HepG2 (cell line): ENCODE results near the gene CHPF. TPM values are rescaled to one million over a fixed set of nuclear protein-coding genes. Genes with fewer than 3 reads are reported as not detected.

ENCODE experiments used
- DMAP1 ChIP-seq: IDR thresholded peaks from 2 replicates; pipeline ENCODE4 v1.6.1; 2016
- DRAP1 ChIP-seq: IDR thresholded peaks from 2 replicates; pipeline ENCODE4 v1.6.1; 2016; ENCODE audit warnings: missing genetic modification reagents, missing compliant biosample characterization
- HMGA1 ChIP-seq: sonication (generic); formaldehyde crosslinking; conservative IDR thresholded peaks from 2 replicates; pipeline ENCODE4 v1.4.0; 2020; ENCODE audit warnings: missing genetic modification reagents
- HNRNPL ChIP-seq: fragments of 200-400 bp; formaldehyde crosslinking; IDR thresholded peaks from 2 replicates; pipeline ENCODE4 v1.6.1; 2017; ENCODE audit warnings: mild to moderate bottlenecking, low read depth, low read length
- HOXA7 ChIP-seq: sonication (generic); formaldehyde crosslinking; IDR thresholded peaks from 2 replicates; pipeline ENCODE4 v1.8.1; 2022; ENCODE audit warnings: mild to moderate bottlenecking, missing genetic modification reagents, moderate library complexity
- KDM3A ChIP-seq: IDR thresholded peaks from 2 replicates; pipeline ENCODE4 v1.6.1; 2018; ENCODE audit warnings: low read depth, missing compliant biosample characterization
- KLF11 ChIP-seq: IDR thresholded peaks from 2 replicates; pipeline ENCODE4 v1.6.1; 2016; ENCODE audit warnings: missing compliant biosample characterization
- MAF1 ChIP-seq: sonication (generic); formaldehyde crosslinking; IDR thresholded peaks from 2 replicates; pipeline ENCODE4 v1.5.0; 2020; ENCODE audit warnings: missing genetic modification reagents, borderline replicate concordance
- MAX ChIP-seq: IDR thresholded peaks from 2 replicates; pipeline ENCODE4 v1.6.1; 2012; ENCODE audit warnings: inconsistent platforms
- NFE2 ChIP-seq: sonication (generic); formaldehyde crosslinking; IDR thresholded peaks from 2 replicates; pipeline ENCODE4 v1.4.0; 2020; ENCODE audit warnings: missing genetic modification reagents
- NR2F6 ChIP-seq, 2 experiments: IDR thresholded peaks; 2 replicates each; pipeline ENCODE4 v1.6.1; 2016; ENCODE audit warnings: antibody characterized with exemption in 1 of 2, mild to moderate bottlenecking in 1 of 2
- PATZ1 ChIP-seq: sonication (generic); formaldehyde crosslinking; IDR thresholded peaks from 2 replicates; pipeline ENCODE4 v1.4.0; 2020; ENCODE audit warnings: missing genetic modification reagents
- TFDP2 ChIP-seq: sonication (generic); formaldehyde crosslinking; IDR thresholded peaks from 2 replicates; pipeline ENCODE4 v1.4.0; 2020; ENCODE audit warnings: missing genetic modification reagents
- XBP1 ChIP-seq: sonication (generic); formaldehyde crosslinking; IDR thresholded peaks from 2 replicates; pipeline ENCODE4 v1.5.0; 2020; ENCODE audit warnings: missing genetic modification reagents
- ZNF180 ChIP-seq: sonication (generic); formaldehyde crosslinking; IDR thresholded peaks from 2 replicates; pipeline ENCODE4 v1.4.0; 2020; ENCODE audit warnings: low read depth, missing genetic modification reagents, borderline replicate concordance
- ZNF329 ChIP-seq: sonication (generic); formaldehyde crosslinking; IDR thresholded peaks from 2 replicates; pipeline ENCODE4 v1.9.0; 2021; ENCODE audit warnings: low read depth, mild to moderate bottlenecking, missing genetic modification reagents
- ZNF441 ChIP-seq: sonication (generic); formaldehyde crosslinking; IDR thresholded peaks from 2 replicates; pipeline ENCODE4 v1.7.0; 2021; ENCODE audit warnings: missing genetic modification reagents, borderline replicate concordance
- ZNF577 ChIP-seq: sonication (generic); formaldehyde crosslinking; IDR thresholded peaks from 2 replicates; pipeline ENCODE4 v1.4.0; 2020; ENCODE audit warnings: mild to moderate bottlenecking, low read depth, missing genetic modification reagents, borderline replicate concordance
- ZNF580 ChIP-seq: IDR thresholded peaks from 2 replicates; pipeline ENCODE4 v1.6.1; 2016; ENCODE audit warnings: low read depth, borderline replicate concordance
- ZNF678 ChIP-seq: sonication (generic); formaldehyde crosslinking; IDR thresholded peaks from 2 replicates; pipeline ENCODE4 v1.4.0; 2020; ENCODE audit warnings: mild to moderate bottlenecking, missing genetic modification reagents
- ZNF703 ChIP-seq: sonication (generic); formaldehyde crosslinking; IDR thresholded peaks from 2 replicates; pipeline ENCODE4 v1.5.1; 2020; ENCODE audit warnings: missing genetic modification reagents, mild to moderate bottlenecking, moderate library complexity, borderline replicate concordance
- ZSCAN30 ChIP-seq: sonication (generic); formaldehyde crosslinking; IDR thresholded peaks from 2 replicates; pipeline ENCODE4 v1.5.0; 2020; ENCODE audit warnings: mild to moderate bottlenecking, missing genetic modification reagents
- ZSCAN5A ChIP-seq: sonication (generic); formaldehyde crosslinking; IDR thresholded peaks from 2 replicates; pipeline ENCODE4 v1.8.0; 2022; ENCODE audit warnings: mild to moderate bottlenecking, missing genetic modification reagents, borderline replicate concordance
- polyA plus RNA-seq, 8 experiments: library from polyadenylated mRNA; depleted of rRNA in 3 of 8; stranded (reverse) in 7 of 8; unstranded in 1 of 8; fragments of >200 nt; fragmentation: Illumina TruSeq in 4 of 8; extraction: Trizol in 4 of 8; gene quantifications; 2 replicates each; pipeline versions ENCODE4 v1.2.1 to v1.2.3, GENCODE V29; 2011 to 2016; ENCODE audit warnings: low read depth in 4 of 8, missing spikeins in 1 of 8, mixed read lengths in 1 of 8; ENCODE audit not compliant: insufficient read depth in 1 of 8
- total RNA-seq, 5 experiments: library from RNA; depleted of rRNA; stranded (reverse); fragments of >200 nt; fragmentation: Illumina TruSeq; extraction: Trizol; gene quantifications; 2 replicates each; pipeline ENCODE4 v1.2.3, GENCODE V29; 2016; ENCODE audit warnings: low read depth in 1 of 5

The CHPF gene
- total and polyA plus RNA-seq, 2 of the 13 experiments (the other 11 are each of a cell fraction or from before 2014, with no cell fraction given): 79.6 to 111 TPM

- TF ChIP-seq ZNF580 (CRISPR knock-in tag) (peak; percentile 66; the same call in 1 of the 2 replicates), ZNF441 (CRISPR knock-in tag) (no peak), ZSCAN30 (CRISPR knock-in tag) (no peak), KLF11 (CRISPR knock-in tag) (0 out of 2 replicates have a peak, but pooled peaks have one; percentile 37), XBP1 (CRISPR knock-in tag) (no peak), ZNF329 (0 out of 2 replicates have a peak, but pooled peaks have one; percentile 29), ZNF180 (CRISPR knock-in tag) (no peak), MAF1 (CRISPR knock-in tag) (peak; percentile 77; the same call in 1 of the 2 replicates), HOXA7 (CRISPR knock-in tag) (no peak), KDM3A (CRISPR knock-in tag) (peak; percentile 79; the same call in 1 of the 2 replicates), HNRNPL (0 out of 2 replicates have a peak, but pooled peaks have one; percentile 37), NFE2 (CRISPR knock-in tag) (no peak), ZSCAN5A (no peak), TFDP2 (peak; percentile 53; the same call in 1 of the 2 replicates), PATZ1 (CRISPR knock-in tag) (peak; percentile 21; the same call in 1 of the 2 replicates), ZNF577 (no peak), MAX (peak; percentile 83), ZNF703 (no peak; the same call in 1 of the 2 replicates), ZNF678 (CRISPR knock-in tag) (no peak), HMGA1 (CRISPR knock-in tag) (no peak), NR2F6 (IDR thresholded peaks at IDR 0.05) (no peak), NR2F6 (CRISPR knock-in tag; IDR thresholded peaks at IDR 0.05) (peak; percentile 36; the same call in 1 of the 2 replicates), DMAP1 (CRISPR knock-in tag) (no peak), DRAP1 (CRISPR knock-in tag) (peak; percentile 67)
Measured at GRCh38 chr2:219497495-219498279, 45.9 kb downstream of the CHPF start (continued).
